Measurements from ENCODE around the gene PLEKHA5. TPM values are rescaled to one million over a fixed set of nuclear protein-coding genes. Genes with fewer than 3 reads are reported as not detected.

PLEKHA5 gene
- total and polyA plus RNA-seq, 2 of the 4 experiments (the other 2 are of a cell fraction) = 5.3 to 12.2 TPM

DNA sequence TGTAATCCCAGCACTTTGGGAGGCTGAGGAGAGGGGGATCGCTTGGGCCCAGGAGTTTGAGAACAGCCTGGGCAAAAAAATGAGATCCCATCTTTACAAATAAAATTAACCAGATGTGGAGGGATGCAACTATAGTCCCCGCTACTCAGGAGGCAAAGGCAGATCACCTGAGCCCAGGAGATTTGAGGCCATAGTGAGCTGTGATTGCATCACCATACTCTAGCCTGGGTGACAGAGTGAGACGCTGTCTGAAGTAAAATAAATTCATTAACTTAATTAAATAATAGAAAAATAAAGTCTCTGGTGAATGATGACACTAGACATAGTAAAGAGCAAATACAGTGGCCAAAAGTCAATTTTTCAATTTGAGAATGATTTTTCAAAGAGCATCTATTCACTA is 16.1 kb upstream of the PLEKHA5 start:
- H2AFZ ChIP-seq (replicated peaks; ENCODE audit: low read length, poor library complexity) = no peak overlapping the region
- H3K36me3 ChIP-seq (ENCODE audit: control insufficient read depth, insufficient read depth, low read length) = no peaks in the 10 kb centered on the region
- no peak overlapping the region for H2AK9ac ChIP-seq (replicated peaks; ENCODE audit: low read depth, low read length, poor library complexity)
- no peaks in the 10 kb centered on the region for H3K9me3 ChIP-seq (ENCODE audit: control insufficient read depth, insufficient read depth, low read length)
- no peak overlapping the region for H3K4me2 ChIP-seq (ENCODE audit: low read depth, low read length)
- in situ Hi-C loops (cut with MboI; ENCODE audit: low sequenced_read_pairs) = no loop called here
- H3K14ac ChIP-seq (replicated peaks; ENCODE audit: low read depth, low read length) = no peak overlapping the region
- ChIA-PET POLR2A (ENCODE audit: unreplicated experiment) (no interaction called here), CTCF (no interaction called here)
- H4K5ac ChIP-seq (ENCODE audit: low read depth, low read length) = no peak overlapping the region
- no peak overlapping the region for H2BK15ac ChIP-seq (ENCODE audit: low read depth, low read length)
- no peaks in the 10 kb centered on the region for H3K9me1 ChIP-seq (ENCODE audit: insufficient read depth, low read length)
- H4K91ac ChIP-seq (ENCODE audit: insufficient read depth, low read depth, low read length) = no peak overlapping the region
- ATAC-seq (ENCODE audit: low read depth) (no peak), DNase-seq (no peak)
- H3K23ac ChIP-seq (ENCODE audit: low read depth, low read length) = no peak overlapping the region
- H2BK20ac ChIP-seq (ENCODE audit: low read depth, low read length) = no peak overlapping the region
- H3K4ac ChIP-seq (ENCODE audit: low read depth, low read length) = no peak overlapping the region
- no TSS peak for BruUV-seq (replicated peaks)
- H3K4me1 ChIP-seq (ENCODE audit: control insufficient read depth, insufficient read depth, low read length) = peaks cover 3% of the 10 kb centered on the region; the same call in 1 of the 2 replicates
- no peaks in the 10 kb centered on the region for H4K20me1 ChIP-seq (ENCODE audit: insufficient read depth, low read length)
- dilution Hi-C loops (cut with HindIII; ENCODE audit: low sequenced_read_pairs, unreplicated experiment) = no loop called here
- H3K9ac ChIP-seq (ENCODE audit: low read depth, low read length) = no peak overlapping the region
- no CpG with 5 or more reads among the region's 3 CpGs for WGBS, 2 experiments (ENCODE audit: extremely low coverage in 2 of 2, insufficient read length in 1 of 2)
- H3K4me3 ChIP-seq (ENCODE audit: insufficient read depth, low read depth, low read length) = no peak overlapping the region
- H2BK120ac ChIP-seq (ENCODE audit: low read depth, low read length) = no peak overlapping the region
- H2BK5ac ChIP-seq (ENCODE audit: low read depth, low read length, poor library complexity, severe bottlenecking) = no peak overlapping the region
- no peak overlapping the region for H3K56ac ChIP-seq (ENCODE audit: extremely low read depth, insufficient read depth, low read length)
- TF ChIP-seq RCOR1 (IDR thresholded peaks at IDR 0.05; ENCODE audit: insufficient replicate concordance, low read length) = no peak
- no peak for TF ChIP-seq MAZ (IDR thresholded peaks at IDR 0.05; ENCODE audit: borderline replicate concordance, low read depth, low read length)
- no peak for TF ChIP-seq MAFK (IDR thresholded peaks at IDR 0.05; ENCODE audit: low read depth, low read length)
- no peak for TF ChIP-seq MXI1 (IDR thresholded peaks at IDR 0.05; ENCODE audit: borderline replicate concordance, low read depth, low read length)
- peak; percentile 31; the same call in 1 of the 2 replicates for TF ChIP-seq CEBPB (IDR thresholded peaks at IDR 0.05; ENCODE audit: low read depth, low read length)
- no peak overlapping the region for H3K27ac ChIP-seq (ENCODE audit: insufficient read depth, low read length)
- no peak overlapping the region for H4K8ac ChIP-seq (ENCODE audit: low read depth in 2 of 2, low read length in 2 of 2)
- H3K18ac ChIP-seq (ENCODE audit: low read depth, low read length) = no peak overlapping the region
- no peak overlapping the region for H2AK5ac ChIP-seq (ENCODE audit: low read depth, low read length)
- intact Hi-C loops (cut with micrococcal nuclease) = no loop called here
- no peaks in the 10 kb centered on the region for H3K79me1 ChIP-seq (ENCODE audit: low read depth in 1 of 2, low read length in 2 of 2)
- no peaks in the 10 kb centered on the region for H3K27me3 ChIP-seq (ENCODE audit: control insufficient read depth, insufficient read depth, low read length)

All from IMR-90 (cell line).